HTR-8/SVneo (cell line): ENCODE measurements around the gene CECR2.

Source experiments
- DNase-seq: peaks from one replicate; pipeline ENCODE4 v3.0.0; 2011; ENCODE audit warnings: low spot score, mixed read lengths; ENCODE audit not compliant: insufficient read length
- FAIRE-seq: peaks from 2 replicates; lab custom pipeline; 2011; peaks lifted over from hg19 to GRCh38; lab: Jason Lieb, UNC

Gene CECR2

GRCh38 chr22:17587629-17588028 lies 218.4 kb downstream of the CECR2 start:
- FAIRE-seq (no peak), DNase-seq (no peak)

GRCh38 chr22:17588606-17589005 lies 219.3 kb downstream of the CECR2 start:
- DNase-seq (no peak), FAIRE-seq (no peak)

GRCh38 chr22:17589810-17590375 lies 220.6 kb downstream of the CECR2 start:
- DNase-seq (no peak), FAIRE-seq (no peak)

GRCh38 chr22:17590586-17590985 lies 221.3 kb downstream of the CECR2 start:
- FAIRE-seq (no peak), DNase-seq (no peak)

GRCh38 chr22:17592201-17592600 lies 222.9 kb downstream of the CECR2 start:
- no peak for FAIRE-seq
- no peak for DNase-seq

- no peak for FAIRE-seq
- no peak for DNase-seq
Observed at GRCh38 chr22:17596226-17596625, 227.0 kb downstream of the CECR2 start.

GRCh38 chr22:17597217-17597616 lies 228.0 kb downstream of the CECR2 start:
- FAIRE-seq (no peak), DNase-seq (no peak)

- no peak for FAIRE-seq
- DNase-seq, result no peak
Observed at GRCh38 chr22:17598318-17598717, 229.1 kb downstream of the CECR2 start.

- DNase-seq, result no peak
- FAIRE-seq, result no peak
Observed at GRCh38 chr22:17601031-17601430, 231.8 kb downstream of the CECR2 start.

GRCh38 chr22:17603668-17604067 lies 234.4 kb downstream of the CECR2 start:
- DNase-seq (no peak), FAIRE-seq (no peak)

GRCh38 chr22:17606496-17606895 lies 237.2 kb downstream of the CECR2 start:
- DNase-seq (no peak), FAIRE-seq (no peak)
